Activated CD8-positive, alpha-beta T cell treated with anti-CD3 and anti-CD28 coated beads for 36 hours (primary cell): ENCODE results near the gene SLC12A2. TPM values are rescaled to one million over a fixed set of nuclear protein-coding genes. Genes with fewer than 3 reads are reported as not detected.

Source experiments
- ATAC-seq: fragments of 200-7000 bp; cut with Tn5 transposase; one replicate; pipeline ENCODE4 v1.10.0; 2021; ENCODE audit warnings: mild to moderate bottlenecking, moderate library complexity
- CTCF ChIA-PET: fragments of 350-600 bp; sonication (Branson Sonifier 250); formaldehyde crosslinking; loops from one replicate; lab custom pipeline; 2021; ENCODE audit warnings: antibody characterized with exemption; lab: Charles Lee
- POLR2A ChIA-PET: fragments of 350-600 bp; sonication (Branson Sonifier 250); formaldehyde crosslinking; loops from one replicate; lab custom pipeline; 2021; ENCODE audit warnings: antibody characterized with exemption; lab: Charles Lee
- DNase-seq: peaks from one replicate; pipeline ENCODE4 v3.0.0-alpha.2; 2020
- H3K27ac Mint-ChIP-seq: one replicate; pipeline ENCODE4 v1.8.0; 2021; ENCODE audit warnings: mild to moderate bottlenecking, mixed read lengths
- H3K27me3 Mint-ChIP-seq: one replicate; pipeline ENCODE4 v1.8.0; 2021; ENCODE audit warnings: mixed read lengths
- H3K36me3 Mint-ChIP-seq: one replicate; pipeline ENCODE4 v1.8.0; 2021; ENCODE audit warnings: low read depth, mixed read lengths
- H3K4me1 Mint-ChIP-seq: one replicate; pipeline ENCODE4 v1.8.0; 2021; ENCODE audit warnings: low read depth, mixed read lengths
- H3K4me3 Mint-ChIP-seq: one replicate; pipeline ENCODE4 v1.8.0; 2021; ENCODE audit warnings: mild to moderate bottlenecking, moderate library complexity, mixed read lengths
- H3K9me3 Mint-ChIP-seq: one replicate; pipeline ENCODE4 v1.8.0; 2021; ENCODE audit warnings: mixed read lengths
- intact Hi-C: fragments of 100-400 bp; cut with micrococcal nuclease; formaldehyde crosslinking; loops from one replicate; pipeline ENCODE4 v1.10.0; 2022
- total RNA-seq, 2 experiments: library from RNA; stranded (reverse); gene quantifications; one replicate each; pipeline ENCODE4 v1.2.3, GENCODE V29; 2021
- TF ChIP-seq, protein P1 (sequence below): fragments of 200-600 bp; IDR thresholded peaks from one replicate; pipeline ENCODE4 v1.8.0; 2022; ENCODE audit warnings: antibody characterized with exemption, mild to moderate bottlenecking

SLC12A2 gene
- total RNA-seq, 2 experiments from 2014 or later, result 11.9 to 12.4 TPM

GRCh38 chr5:128169401-128170017, 85.9 kb downstream of the SLC12A2 start:
- TF ChIP-seq, protein P1, sequence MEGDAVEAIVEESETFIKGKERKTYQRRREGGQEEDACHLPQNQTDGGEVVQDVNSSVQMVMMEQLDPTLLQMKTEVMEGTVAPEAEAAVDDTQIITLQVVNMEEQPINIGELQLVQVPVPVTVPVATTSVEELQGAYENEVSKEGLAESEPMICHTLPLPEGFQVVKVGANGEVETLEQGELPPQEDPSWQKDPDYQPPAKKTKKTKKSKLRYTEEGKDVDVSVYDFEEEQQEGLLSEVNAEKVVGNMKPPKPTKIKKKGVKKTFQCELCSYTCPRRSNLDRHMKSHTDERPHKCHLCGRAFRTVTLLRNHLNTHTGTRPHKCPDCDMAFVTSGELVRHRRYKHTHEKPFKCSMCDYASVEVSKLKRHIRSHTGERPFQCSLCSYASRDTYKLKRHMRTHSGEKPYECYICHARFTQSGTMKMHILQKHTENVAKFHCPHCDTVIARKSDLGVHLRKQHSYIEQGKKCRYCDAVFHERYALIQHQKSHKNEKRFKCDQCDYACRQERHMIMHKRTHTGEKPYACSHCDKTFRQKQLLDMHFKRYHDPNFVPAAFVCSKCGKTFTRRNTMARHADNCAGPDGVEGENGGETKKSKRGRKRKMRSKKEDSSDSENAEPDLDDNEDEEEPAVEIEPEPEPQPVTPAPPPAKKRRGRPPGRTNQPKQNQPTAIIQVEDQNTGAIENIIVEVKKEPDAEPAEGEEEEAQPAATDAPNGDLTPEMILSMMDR, result no peak
- H3K36me3 Mint-ChIP-seq, result peaks cover 16% of the 10 kb centered on the region
- ATAC-seq (no peak), DNase-seq (no peak)
- ChIA-PET POLR2A (no interaction called here), CTCF (no interaction called here)
- no peaks in the 10 kb centered on the region for H3K9me3 Mint-ChIP-seq
- H3K27me3 Mint-ChIP-seq, result no peaks in the 10 kb centered on the region
- no peaks in the 10 kb centered on the region for H3K4me1 Mint-ChIP-seq
- intact Hi-C loops, result no loop called here
- H3K27ac Mint-ChIP-seq, result no peak overlapping the region
- no peak overlapping the region for H3K4me3 Mint-ChIP-seq

- ChIA-PET CTCF (no interaction called here), POLR2A (no interaction called here)
- TF ChIP-seq, protein P1, result no peak
- Mint-ChIP-seq H3K27me3 (no peaks in the 10 kb centered on the region), H3K36me3 (peaks cover 10% of the 10 kb centered on the region), H3K4me1 (no peaks in the 10 kb centered on the region), H3K27ac (no peak overlapping the region), H3K4me3 (no peak overlapping the region), H3K9me3 (no peaks in the 10 kb centered on the region)
- intact Hi-C loops, result no loop called here
- ATAC-seq, result no peak
- no peak for DNase-seq
These were observed 88.5 kb downstream of the SLC12A2 start for GRCh38 chr5:128172102-128172501.

GRCh38 chr5:128174951-128175350, 91.4 kb downstream of the SLC12A2 start:
- Mint-ChIP-seq H3K36me3 (peaks cover 16% of the 10 kb centered on the region), H3K4me1 (no peaks in the 10 kb centered on the region), H3K27ac (no peak overlapping the region), H3K4me3 (no peak overlapping the region), H3K27me3 (no peaks in the 10 kb centered on the region), H3K9me3 (no peaks in the 10 kb centered on the region)
- DNase-seq, result no peak
- POLR2A ChIA-PET, result no interaction called here
- no peak for ATAC-seq
- TF ChIP-seq, protein P1, result no peak
- intact Hi-C loops, result no loop called here
- CTCF ChIA-PET, result no interaction called here

GRCh38 chr5:128192368-128192767, 108.8 kb downstream of the SLC12A2 start:
- POLR2A ChIA-PET, result no interaction called here
- TF ChIP-seq, protein P1, result no peak
- peaks cover 16% of the 10 kb centered on the region for H3K4me1 Mint-ChIP-seq
- CTCF ChIA-PET, result no interaction called here
- no peak overlapping the region for H3K4me3 Mint-ChIP-seq
- no peaks in the 10 kb centered on the region for H3K27me3 Mint-ChIP-seq
- DNase-seq, result no peak
- no peak for ATAC-seq
- no peak overlapping the region for H3K27ac Mint-ChIP-seq
- no peaks in the 10 kb centered on the region for H3K9me3 Mint-ChIP-seq
- peaks cover 10% of the 10 kb centered on the region for H3K36me3 Mint-ChIP-seq
- intact Hi-C loops, result no loop called here

GRCh38 chr5:128193665-128194390, 110.3 kb downstream of the SLC12A2 start:
- Mint-ChIP-seq H3K9me3 (no peaks in the 10 kb centered on the region), H3K4me1 (peaks cover 30% of the 10 kb centered on the region), H3K36me3 (peaks cover 9% of the 10 kb centered on the region), H3K27me3 (no peaks in the 10 kb centered on the region), H3K27ac (no peak overlapping the region), H3K4me3 (no peak overlapping the region)
- CTCF ChIA-PET, result no interaction called here
- ATAC-seq (no peak), DNase-seq (no peak)
- TF ChIP-seq, protein P1, result no peak
- POLR2A ChIA-PET, result interaction anchor here (0.6 kb wide), 1 partner anchor 159 kb away, joined by 3 read pairs; no protein-coding TSS in a partner anchor
- intact Hi-C loops, result no loop called here
